Loucy (cell line): ENCODE results near the gene ENTHD1.

ENCODE experiments used
- CTCF ChIP-seq: fragments of 200-600 bp; sonication (generic); conservative IDR thresholded peaks from 2 replicates; pipeline ENCODE4 v1.5.1; 2014; ENCODE audit warnings: mild to moderate bottlenecking, antibody characterized with exemption, low read length
- EZH2phosphoT487 ChIP-seq: fragments of 200-600 bp; IDR thresholded peaks from 2 replicates; pipeline ENCODE4 v1.6.1; 2018; ENCODE audit warnings: antibody characterized with exemption, mild to moderate bottlenecking, moderate library complexity, borderline replicate concordance

GRCh38 chr22:39893526-39893925 lies at the start of gene ENTHD1:
- TF ChIP-seq CTCF (no peak), EZH2phosphoT487 (no peak)
